Stimulated activated naive CD8-positive, alpha-beta T cell treated with anti-CD3 and anti-CD28 coated beads, Interleukin-15, Interleukin-2, amounts not matched to agents 100 U/mL and 50 U/mL, for 24 hours (primary cell): Measurements from ENCODE around the gene SPATA4.
"Not testable (repeated sequence)": the region's sequence is repeated elsewhere in the genome, so short reads cannot be mapped to it uniquely, and the experiment has no call there.

Experiments
- ATAC-seq: fragments of 150-1000 bp; cut with Tn5 transposase; one replicate; pipeline ENCODE4 v1.10.0; 2021
- DNase-seq: peaks from one replicate; pipeline ENCODE4 v3.0.0; 2021

SPATA4 gene

DNA sequence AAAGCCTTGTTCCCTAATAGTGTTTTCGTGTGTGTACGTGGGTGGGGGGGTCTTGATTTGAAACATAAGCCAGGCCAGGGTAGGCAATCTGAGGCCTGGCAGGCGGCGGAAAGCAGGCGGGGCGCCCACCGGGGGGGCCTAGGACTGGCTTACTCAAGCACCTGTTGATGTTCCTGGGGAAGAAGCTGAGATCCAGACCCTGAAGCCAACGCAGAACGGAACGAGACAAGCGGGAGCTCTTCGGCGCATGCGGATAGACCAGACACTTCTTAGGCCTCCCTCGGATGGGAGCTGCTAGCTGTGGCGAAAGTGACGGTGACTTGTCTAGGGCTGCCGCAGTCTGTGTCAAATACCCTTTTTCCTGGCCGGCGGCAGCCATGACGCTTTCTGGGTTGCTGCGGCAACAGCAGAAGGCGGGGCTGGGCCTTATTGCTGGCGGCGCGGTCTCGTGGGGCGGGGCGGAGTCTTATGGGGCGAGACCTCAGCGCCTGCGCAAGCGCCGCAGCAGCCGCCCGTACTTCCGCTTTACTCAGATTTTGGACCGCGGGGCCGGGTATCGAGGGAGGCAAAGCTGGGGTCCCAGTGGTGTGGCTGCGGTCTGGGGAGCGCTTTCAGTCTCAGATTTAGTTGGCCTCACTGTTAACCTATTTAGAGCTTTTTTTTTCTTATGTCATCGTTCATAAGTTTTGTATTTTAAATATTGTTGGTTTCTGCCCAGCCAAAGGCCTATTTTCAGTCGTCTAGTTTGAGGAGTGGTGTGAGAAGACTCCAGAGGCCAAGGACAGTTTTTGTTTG is at the start of gene SPATA4:
SPATA4 (minus strand) TSS at position 402 of the 795 bp plus-strand sequence; CDS start at position 379, 23 bp downstream.
- peak; percentile 96 for DNase-seq

DNA sequence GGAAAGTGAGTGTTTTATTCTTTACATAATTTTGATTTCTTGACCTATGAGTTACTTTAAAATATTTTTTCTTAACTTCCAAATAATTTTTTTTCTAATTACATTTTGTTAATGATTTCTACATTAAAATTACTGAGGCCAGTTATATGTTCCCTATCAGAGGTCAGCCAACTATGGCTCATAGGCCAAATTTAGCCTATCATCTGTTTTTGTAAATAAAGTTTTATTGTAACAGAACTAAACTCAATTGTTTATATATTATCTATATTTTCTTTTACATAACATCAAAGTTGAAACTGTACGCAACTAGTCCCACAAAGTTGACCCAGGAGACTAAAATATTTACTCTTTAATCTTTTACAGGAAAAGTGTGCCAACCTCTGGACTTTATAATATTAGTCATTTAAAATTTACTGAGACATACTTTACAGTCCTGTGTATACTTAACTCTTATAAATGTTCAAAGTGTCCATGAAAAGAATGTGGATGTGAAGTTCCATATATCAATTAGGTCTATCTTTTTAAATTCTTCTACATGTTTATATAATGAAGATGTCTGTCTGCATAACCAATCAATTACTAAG is 47.5 kb upstream of the SPATA4 start:
- DNase-seq (no peak), ATAC-seq (no peak)

More for the DNA sequence above, at the start of gene SPATA4:
- peak; percentile 85 for ATAC-seq

DNA sequence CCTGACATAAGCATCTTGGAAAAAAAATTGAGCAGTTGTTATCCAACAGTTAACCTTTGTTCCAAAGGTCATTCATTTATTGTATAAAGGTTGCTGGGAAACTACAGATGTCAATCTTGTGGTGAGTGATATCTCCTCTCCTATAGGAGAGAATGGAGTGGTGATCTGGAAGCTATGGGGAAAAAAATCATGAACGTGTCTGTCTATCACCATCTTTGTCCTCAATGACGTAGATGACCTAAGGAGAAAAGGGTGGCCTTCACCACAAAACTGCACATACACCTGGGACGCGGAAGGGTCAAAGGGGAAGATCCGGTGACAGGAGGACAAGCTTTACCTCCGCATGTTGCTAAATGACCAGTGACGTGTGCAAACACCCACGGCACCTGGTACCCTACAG is 46.3 kb upstream of the SPATA4 start:
- DNase-seq (no peak), ATAC-seq (no peak)

DNA sequence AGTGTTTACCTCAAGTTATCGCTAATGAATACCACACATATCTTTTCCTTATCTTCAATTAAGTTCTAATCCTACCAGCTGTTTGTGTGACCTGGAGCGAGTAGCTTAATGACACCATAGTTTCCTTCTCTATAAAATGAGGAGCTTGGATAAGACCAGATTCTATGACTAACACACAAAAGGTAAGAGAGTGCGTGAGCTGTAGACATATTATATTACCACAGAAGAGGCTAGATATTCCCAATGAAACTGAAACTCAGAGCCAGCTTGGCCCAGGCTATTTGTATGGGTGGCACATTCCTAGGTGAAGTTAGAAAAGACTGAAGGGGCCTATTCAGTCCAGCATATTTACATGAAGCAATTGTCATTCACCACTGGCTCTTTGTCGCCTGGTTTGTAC is 43.4 kb upstream of the SPATA4 start:
- ATAC-seq, result no peak
- DNase-seq, result no peak

DNA sequence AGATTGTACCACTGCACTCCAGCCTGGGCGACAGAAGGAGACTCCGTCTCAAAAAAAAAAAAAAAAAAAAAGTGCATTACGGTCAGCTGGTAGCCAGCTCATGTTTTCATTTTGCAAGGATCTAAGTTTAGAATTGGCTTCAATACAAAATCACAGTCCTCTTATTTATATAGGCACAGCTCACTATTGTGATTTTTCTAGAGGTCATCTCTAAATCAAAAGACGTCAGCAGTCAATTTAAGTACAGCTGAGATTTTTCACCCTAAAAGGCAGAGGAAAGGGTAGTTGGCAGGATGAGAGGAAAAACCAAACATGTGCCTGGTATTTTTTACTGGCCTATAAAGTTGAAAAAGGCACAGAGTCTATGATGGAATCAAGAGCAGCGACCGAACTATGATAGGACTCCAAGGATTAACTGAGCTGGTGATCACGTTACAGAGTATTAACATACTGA is 42.8 kb upstream of the SPATA4 start:
- DNase-seq, result no peak

DNA sequence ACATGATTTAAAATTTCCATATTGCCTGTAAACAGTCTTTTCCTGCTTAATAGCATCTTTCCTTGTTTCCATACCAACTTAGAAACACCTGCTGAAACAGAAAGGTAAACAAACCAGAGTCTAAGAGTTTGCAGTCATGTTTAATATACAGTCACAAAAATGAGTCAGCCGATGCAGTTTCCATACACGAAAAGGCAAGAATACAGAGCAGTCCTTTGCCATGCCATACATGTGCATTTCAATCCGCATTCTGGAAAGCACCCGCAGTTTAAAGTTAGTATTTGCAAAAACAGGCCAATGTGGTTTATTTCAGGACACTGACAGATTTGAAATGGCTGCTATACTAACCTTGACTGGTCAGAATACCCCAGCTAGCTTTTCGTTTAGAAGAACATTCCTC is 41.6 kb upstream of the SPATA4 start:
- ATAC-seq, result no peak

More for the DNA sequence above, 42.8 kb upstream of the SPATA4 start:
- no peak for ATAC-seq

DNA sequence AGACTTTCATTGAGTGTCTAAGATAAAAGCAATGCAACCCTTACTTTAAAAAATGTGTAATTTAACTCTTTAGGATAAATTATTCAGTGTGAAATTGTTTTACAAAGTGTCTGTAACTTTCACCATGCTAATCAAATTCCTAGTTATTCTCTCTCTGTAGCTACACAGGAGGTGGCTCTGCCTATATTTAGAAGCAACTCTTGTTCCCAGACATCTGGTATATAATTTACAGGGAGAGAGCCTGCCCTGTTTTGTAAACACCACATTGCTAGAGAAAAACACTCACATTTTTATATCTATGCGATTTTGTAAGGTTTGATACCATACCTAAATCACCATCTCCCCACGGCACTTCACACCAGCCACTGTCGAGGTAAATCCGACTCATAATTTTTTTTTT is 35.5 kb upstream of the SPATA4 start:
- ATAC-seq, result no peak
- DNase-seq, result no peak

More for the DNA sequence above, 41.6 kb upstream of the SPATA4 start:
- no peak for DNase-seq

DNA sequence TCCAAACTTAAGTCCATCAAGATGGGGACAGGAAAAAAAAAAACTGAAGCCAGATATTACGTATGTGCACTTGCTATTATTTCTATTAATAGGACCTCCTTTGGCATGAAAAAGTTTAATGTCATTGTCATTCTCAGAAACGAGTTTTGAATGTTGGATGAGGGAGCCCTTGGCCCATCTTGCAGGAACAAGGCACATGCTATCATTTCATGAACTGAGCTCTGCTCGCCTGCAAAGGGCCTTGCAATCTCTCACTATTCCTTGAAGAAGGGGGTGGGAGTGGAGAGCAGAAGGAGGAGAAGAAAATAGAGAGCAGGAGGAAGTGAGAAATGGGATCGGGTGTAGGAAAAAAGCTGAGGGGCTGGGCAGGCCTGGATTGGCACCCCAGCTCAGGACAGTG is 34.3 kb upstream of the SPATA4 start:
- no peak for ATAC-seq
- no peak for DNase-seq

DNA sequence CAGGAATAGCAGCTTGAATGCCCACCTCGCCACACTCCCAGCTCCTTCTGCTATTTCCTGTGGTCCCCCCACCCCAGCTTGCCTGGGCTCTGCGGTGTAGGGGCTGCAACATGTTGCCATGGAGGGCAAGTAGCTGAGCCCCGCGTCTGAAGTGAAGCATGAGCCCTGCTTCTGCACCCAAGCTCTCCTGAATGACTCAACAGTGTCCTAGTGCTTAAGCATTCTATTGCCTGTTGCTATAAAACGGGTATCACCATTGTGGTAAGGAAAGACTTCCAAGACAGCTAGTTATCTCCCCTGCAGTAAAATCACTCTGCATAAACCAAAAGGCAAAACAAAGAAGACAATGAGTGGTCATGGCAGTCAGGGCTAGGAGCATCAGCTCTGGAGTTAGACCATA is 31.4 kb upstream of the SPATA4 start:
- ATAC-seq, result no peak
- no peak for DNase-seq

DNA sequence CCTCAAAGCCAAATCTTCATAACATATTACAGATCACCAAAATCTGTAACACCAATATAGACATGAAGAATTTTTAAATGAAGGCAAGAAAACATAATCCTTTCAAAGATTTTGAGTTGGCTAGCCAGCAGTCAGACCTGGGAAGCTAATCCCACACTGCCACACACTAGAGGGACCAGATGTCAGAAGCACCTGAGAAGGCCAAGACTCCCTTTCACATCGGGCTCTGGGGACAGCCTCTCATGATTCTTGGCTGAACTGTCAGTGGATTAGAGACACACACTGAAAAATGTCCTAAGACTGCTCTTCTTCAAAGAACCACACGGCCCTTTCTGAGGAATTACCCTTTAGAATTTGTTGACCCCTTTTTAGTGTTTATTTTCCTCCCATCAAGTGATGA is 28.2 kb upstream of the SPATA4 start:
- ATAC-seq (no peak), DNase-seq (no peak)

DNA sequence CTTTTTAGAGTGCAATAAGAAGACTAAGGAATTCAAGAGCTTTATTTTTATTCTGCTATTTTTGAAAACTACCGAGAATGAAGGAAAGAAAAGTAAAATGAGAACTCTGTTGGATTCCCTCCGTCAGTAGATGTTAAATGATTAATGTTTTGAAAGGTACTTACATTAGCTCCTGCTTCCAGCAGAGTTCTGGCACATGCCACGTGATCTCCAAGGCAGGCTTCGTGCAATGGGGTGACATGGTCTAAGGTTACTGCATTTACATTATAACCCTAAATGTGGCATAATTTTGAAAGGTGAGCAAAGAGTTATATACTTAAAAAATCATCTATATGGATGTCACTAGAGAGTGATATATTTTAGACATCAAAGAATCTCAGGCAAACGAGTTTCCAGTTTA is 26.8 kb upstream of the SPATA4 start:
- DNase-seq, result no peak
- no peak for ATAC-seq

DNA sequence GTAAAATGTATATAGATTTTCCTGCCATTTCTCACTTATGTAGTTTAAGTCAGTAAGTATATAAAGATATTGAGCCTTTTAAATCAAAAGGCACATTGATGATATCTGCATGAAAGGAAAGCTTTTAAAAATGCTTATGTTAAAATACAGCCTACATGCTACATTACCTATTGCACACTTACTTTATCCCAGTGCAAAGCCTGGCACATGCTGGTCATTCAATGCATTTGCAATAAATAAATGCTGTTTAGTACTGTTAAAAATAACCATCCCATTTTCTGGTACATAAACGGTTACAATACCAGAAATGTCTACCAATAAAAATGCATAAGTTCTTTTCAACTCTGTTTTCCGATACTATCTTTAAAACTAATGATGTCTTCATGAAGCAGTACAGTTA is 22.1 kb upstream of the SPATA4 start:
- DNase-seq (no peak), ATAC-seq (no peak)

DNA sequence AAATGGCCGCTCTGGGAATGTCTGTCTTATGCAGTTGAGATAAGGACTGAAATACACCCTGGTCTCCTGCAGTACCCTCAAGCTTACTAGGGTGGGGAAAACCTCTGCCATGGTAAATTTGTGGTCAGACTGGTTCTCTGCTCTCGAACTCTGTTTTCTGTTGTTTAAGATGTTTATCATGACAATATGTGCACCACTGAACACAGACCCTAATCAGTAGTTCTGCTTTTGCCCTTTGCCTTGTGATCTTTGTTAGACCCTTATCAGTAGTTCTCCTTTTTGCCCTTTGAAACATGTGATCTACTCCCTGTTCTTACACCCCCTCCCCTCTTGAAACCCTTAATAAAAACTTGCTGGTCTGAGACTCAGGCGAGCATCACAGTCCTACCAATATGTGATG is 17.0 kb upstream of the SPATA4 start:
- not testable (repeated sequence) for ATAC-seq, DNase-seq

DNA sequence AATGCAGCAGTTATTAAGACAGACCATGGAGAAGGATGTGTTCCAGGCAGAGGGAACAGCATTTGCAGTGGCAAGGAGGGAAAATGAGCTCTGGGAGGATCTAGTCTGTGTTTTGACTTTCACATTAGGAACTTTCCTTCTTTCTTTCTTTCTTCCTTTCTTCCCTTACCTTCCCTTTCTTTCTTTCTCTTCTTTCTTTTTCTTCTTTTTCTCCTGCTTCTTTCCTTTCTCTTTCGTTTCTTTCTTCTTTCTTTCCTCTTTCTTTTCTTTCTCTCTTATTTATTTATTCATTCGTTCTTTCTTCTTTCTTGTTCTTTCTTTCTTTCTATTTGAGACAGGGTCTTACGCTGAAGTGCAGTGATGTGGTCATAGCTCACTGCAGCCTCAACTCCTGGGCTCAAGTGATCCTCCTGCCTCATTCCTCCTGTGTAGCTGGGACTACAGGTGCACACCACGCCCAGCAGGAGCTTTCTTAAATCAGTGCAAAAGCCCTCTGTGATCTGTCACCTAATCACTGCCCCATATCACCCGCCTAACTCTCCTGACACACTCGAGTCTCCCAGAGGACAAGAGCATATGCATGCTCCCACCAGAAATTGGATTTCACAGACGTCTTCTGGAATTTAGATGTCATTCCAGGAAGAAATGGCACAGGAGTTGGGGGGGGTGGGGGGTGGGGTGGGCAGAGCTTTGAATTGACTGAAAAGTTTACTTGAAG is 15.4 kb upstream of the SPATA4 start:
- DNase-seq (no peak), ATAC-seq (no peak)

DNA sequence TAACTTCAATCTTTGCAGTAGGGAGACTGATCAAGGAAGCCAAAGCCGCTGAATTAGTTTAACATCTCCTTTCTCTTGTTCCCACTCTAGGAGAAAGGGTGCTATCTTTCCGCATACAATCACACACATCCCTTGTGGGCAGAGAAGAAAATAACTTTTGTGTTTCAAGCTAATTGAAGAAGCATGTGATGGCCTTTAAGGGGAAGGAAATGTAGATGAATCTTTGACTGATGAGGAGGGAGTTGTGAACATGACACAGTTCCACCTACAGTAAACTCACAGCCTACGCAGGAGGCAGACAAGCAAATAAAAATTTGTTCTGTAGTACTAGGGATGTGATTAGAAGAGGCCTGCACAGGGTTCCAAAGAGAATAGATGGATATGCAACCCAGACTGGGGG is 14.7 kb upstream of the SPATA4 start:
- DNase-seq (no peak), ATAC-seq (no peak)

DNA sequence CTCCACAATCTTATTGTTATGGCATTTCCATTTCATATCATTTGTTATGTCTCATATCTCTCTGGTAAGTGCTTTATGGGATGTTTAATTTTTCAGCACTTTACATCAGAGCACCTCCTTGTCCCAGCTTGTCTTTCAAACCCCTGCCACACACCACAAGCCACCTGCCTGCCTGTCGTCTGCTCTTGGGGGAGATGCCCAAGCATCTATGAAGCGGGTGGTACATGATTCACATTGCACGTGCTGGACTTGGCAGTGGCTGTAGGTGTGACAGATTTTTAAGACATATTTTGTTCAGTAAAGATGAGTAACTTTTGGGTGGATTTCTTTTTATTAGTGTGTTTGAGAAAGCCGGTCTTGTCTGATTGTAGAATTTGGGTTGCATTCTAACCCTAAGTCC is 14.2 kb upstream of the SPATA4 start:
- DNase-seq (no peak), ATAC-seq (no peak)

DNA sequence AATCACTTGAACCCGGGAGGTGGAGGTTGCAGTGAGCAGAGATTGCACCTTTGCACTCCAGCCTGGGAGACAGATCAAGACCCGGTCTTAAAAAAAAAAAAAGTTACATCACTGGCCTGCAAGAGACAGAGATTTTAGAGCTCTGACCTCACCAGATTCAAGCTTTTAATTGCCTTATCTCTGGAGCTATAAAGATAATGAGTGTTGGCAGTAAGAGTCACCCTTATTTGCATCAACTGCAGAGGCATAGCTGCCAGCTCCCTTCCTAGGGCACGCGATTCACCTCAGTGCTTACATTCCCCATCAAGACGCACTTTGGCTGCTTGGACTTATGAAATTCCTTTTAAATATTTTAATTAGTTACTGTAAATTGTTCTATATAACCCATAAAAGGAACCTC is 12.5 kb upstream of the SPATA4 start:
- DNase-seq (no peak), ATAC-seq (no peak)

DNA sequence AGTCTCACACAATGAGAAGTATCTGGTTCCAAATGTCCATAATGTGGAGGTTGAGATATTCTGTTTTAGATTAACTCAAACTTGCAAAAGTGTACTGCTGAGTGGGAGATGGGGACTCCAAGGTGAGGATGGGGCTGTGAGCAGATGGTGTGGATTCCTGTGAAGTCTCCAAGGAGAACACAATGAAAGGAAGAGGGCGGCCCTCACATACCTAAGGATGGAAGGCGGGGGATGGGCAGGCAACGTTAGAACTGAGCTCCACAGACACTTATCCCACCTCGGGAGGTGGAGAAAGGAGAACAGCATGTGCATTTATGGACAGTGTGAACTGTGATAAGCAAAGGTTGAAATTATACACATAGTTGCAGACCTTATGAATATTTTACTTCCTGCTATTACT is 9.9 kb upstream of the SPATA4 start:
- ATAC-seq (no peak), DNase-seq (no peak)

DNA sequence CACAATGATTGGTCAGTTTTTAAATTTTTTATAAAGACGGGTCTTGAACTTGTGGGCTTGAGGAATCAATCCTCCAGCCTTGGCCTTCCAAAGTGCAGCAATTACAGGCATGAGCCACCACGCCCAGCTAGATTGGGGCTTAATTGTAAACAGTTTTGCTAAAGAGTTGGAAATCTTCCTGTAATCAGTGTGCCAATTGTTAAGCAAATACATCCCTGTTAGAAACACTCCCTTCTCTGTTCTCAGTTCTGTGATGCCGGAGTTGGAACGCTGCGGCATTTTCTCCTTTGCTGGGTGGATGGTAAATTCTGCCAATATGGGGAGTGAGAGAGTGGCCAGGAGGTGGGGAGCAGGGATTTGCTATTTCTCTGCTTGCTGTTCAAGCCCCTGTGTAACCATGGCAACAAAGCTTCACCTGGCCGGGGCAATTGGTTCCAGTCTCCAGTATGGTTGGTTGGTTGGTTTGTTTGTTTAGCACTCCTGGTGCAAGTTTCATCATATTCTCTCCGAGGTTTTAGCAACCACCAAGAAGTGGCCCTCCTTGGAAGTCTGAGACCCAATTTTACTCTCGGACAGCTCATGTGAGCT is 3.0 kb upstream of the SPATA4 start:
- ATAC-seq, result no peak
- no peak for DNase-seq

DNA sequence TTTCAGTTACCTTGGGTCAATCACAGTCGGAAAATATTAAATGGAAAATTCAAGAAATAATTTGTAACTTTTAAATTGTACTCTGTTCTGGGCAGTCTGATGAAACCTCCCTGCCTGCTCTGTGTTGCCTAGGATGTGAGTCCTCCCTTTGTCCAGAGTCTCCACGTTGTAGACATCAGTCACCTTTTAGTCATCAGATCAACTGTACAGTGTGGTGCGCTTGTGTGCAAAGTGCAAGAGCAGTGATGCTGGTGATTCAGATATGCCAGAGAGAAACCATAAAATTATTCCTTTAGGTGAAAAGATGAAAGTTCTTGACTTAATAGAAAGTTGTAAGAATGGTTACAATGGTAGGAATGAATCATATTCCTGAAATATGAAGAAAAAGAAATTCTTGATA is 1.4 kb downstream of the SPATA4 start:
- ATAC-seq (peak; percentile 90), DNase-seq (peak; percentile 35)

DNA sequence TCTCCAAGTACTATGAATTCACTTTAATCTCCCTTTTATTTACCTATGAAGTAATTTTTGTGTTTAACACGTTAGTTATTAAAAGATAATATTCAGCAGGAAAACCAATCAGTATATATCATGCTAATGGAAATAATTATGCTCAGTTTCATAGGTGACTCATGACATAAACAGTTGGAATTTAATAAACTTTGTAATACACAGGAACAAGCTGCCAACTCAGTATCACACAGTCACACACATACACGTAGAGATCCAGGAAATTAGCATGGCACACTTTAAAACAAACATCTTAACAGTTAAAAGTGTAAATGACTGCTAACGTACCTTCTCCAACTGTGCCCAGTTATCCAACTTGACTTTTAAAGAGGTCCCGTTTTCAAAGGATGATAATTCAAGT is 2.3 kb downstream of the SPATA4 start:
- DNase-seq (no peak), ATAC-seq (no peak)

DNA sequence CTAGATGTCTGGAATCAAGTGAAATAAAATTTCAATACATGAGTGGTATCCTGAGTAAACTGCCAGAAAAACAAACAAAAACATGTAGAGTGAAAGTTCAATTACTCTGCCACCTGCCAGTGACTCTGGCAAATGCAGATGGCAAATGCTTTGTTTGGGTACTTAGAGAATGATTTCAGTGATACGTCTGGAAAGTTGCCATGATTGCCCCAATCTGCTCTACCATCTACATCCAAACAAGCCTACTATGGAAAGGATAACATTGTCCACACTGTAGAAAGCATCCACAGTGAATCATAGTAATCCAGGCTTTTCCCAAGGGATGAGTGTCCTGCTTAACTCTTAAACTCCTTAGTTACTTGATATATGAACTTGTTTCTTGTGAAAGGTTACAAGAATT is 3.4 kb downstream of the SPATA4 start:
- ATAC-seq (no peak), DNase-seq (no peak)
